ENCODE results near the gene ANKS3.

DNA sequence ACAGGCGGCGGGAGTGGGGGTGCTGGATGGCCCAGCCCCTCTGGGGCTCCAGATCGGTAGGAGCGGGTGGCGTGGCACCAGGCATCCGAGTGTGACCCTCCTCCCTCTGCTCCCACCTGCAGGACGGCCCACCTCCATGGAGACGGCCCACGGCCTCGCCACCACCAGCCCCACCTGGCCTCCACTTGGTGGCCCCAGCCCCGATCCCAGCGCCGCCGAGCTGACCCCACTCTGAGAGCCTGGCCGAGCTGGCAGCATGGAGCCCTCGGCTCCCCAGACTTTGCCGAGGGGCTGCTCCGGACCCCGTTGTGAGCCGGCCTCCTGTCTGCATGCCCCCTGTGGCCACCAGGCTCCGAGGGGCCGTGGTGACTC, 45.4 kb downstream of the ANKS3 start:
- TF ChIP-seq POLR2A (IDR thresholded peaks at IDR 0.05; ENCODE audit: low read depth, low read length) (no peak), POLR2AphosphoS5 (IDR thresholded peaks at IDR 0.05; ENCODE audit: insufficient read depth, low read depth, low read length) (no peak)
- TF ChIP-seq, protein P1, sequence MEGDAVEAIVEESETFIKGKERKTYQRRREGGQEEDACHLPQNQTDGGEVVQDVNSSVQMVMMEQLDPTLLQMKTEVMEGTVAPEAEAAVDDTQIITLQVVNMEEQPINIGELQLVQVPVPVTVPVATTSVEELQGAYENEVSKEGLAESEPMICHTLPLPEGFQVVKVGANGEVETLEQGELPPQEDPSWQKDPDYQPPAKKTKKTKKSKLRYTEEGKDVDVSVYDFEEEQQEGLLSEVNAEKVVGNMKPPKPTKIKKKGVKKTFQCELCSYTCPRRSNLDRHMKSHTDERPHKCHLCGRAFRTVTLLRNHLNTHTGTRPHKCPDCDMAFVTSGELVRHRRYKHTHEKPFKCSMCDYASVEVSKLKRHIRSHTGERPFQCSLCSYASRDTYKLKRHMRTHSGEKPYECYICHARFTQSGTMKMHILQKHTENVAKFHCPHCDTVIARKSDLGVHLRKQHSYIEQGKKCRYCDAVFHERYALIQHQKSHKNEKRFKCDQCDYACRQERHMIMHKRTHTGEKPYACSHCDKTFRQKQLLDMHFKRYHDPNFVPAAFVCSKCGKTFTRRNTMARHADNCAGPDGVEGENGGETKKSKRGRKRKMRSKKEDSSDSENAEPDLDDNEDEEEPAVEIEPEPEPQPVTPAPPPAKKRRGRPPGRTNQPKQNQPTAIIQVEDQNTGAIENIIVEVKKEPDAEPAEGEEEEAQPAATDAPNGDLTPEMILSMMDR (IDR thresholded peaks at IDR 0.05; ENCODE audit: extremely low read depth in 1 of 2, insufficient read depth in 1 of 2, low read depth in 1 of 2, low read length in 2 of 2): no peak
